Peyer's patch (tissue), 4 donors: ENCODE measurements around the gene PCDHB2.

Experiments used
- CTCF ChIP-seq, 6 experiments: fragments of 450-650 bp in 4 of 6; fragments of 200-600 bp in 2 of 6; sonication (generic) in 1 of 6; IDR thresholded peaks; one replicate each; pipeline ENCODE4 v1.5.1; 2017 to 2019; ENCODE audit warnings: antibody characterized with exemption in 6 of 6, mild to moderate bottlenecking in 3 of 6, moderate library complexity in 1 of 6
- POLR2A ChIP-seq, 2 donors: fragments of 450-650 bp; IDR thresholded peaks; one replicate each; pipeline ENCODE4 v1.5.1; 2017; ENCODE audit warnings: antibody characterized with exemption in 2 of 2, mild to moderate bottlenecking in 2 of 2, moderate library complexity in 2 of 2

DNA sequence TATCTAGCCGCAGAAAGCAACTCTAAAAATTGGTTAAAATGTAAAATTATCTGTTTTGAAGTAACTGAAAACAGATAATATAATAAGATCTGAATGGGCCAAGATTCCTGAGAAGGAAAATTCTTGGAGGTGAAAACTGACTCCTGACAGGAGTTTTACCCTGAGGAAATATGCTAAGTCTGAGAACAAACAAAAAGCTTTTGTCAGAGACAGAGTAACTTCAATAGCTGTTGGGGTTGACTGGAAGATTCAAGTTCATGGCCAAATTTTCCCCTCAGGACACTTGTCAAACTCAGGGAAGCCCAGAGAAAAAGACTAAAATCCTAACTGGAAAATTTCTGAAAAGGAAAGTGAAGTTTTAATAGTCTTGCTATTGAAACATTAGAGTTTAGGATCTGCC is 32.9 kb downstream of the PCDHB2 start:
- TF ChIP-seq POLR2A (IDR thresholded peaks at IDR 0.05) (no peak), CTCF (IDR thresholded peaks at IDR 0.05) (no peak)
